Measurements from ENCODE around the gene MBD4.
A peak's percentile ranks its signal among the peaks of the same experiment; 100 is the strongest.
"Not testable (repeated sequence)": the region's sequence is repeated elsewhere in the genome, so short reads cannot be mapped to it uniquely, and the experiment has no call there.

MBD4 gene

GRCh38 chr3:129485721-129486663, 46.2 kb upstream of the MBD4 start:
- Histone ChIP-seq H3K27ac (0 out of 2 replicates have a peak overlapping the region, but pooled peaks have one; percentile 14), H3K36me3 (ENCODE audit: insufficient read depth) (no peaks in the 10 kb centered on the region), H3K79me2 (ENCODE audit: insufficient read depth, low read depth) (no peaks in the 10 kb centered on the region), H3K4me2 (0 out of 2 replicates have a peak overlapping the region, but pooled peaks have one; percentile 19), H3K4me1 (ENCODE audit: low read depth, poor library complexity, severe bottlenecking) (peaks cover 25% of the 10 kb centered on the region), H3K9ac (no peak overlapping the region), H3K27me3 (ENCODE audit: insufficient read depth, low read depth) (no peaks in the 10 kb centered on the region), H4K20me1 (ENCODE audit: insufficient read depth) (no peaks in the 10 kb centered on the region), H2AFZ (ENCODE audit: low read depth) (no peak overlapping the region), H3K4me3 (IDR thresholded peaks at IDR 0.05; ENCODE audit: insufficient read depth, low read depth, low read length) (no peak overlapping the region)
- TF ChIP-seq CTCF (conservative IDR thresholded peaks at IDR 0.05; ENCODE audit: low read depth, low read length): no peak

GRCh38 chr3:129485146-129485545, 45.4 kb upstream of the MBD4 start:
- H3K79me2 ChIP-seq (ENCODE audit: insufficient read depth, low read depth); H3K4me2 ChIP-seq; H3K4me3 ChIP-seq (IDR thresholded peaks at IDR 0.05; ENCODE audit: insufficient read depth, low read depth, low read length); H2AFZ ChIP-seq (ENCODE audit: low read depth); H3K9ac ChIP-seq; H3K36me3 ChIP-seq (ENCODE audit: insufficient read depth); H3K27ac ChIP-seq; H4K20me1 ChIP-seq (ENCODE audit: insufficient read depth); H3K27me3 ChIP-seq (ENCODE audit: insufficient read depth, low read depth): not testable (repeated sequence)
- peaks cover 16% of the 10 kb centered on the region for H3K4me1 ChIP-seq (ENCODE audit: low read depth, poor library complexity, severe bottlenecking)

- Histone ChIP-seq H3K4me2 (no peak overlapping the region), H3K36me3 (ENCODE audit: insufficient read depth) (no peaks in the 10 kb centered on the region), H4K20me1 (ENCODE audit: insufficient read depth) (no peaks in the 10 kb centered on the region), H3K79me2 (ENCODE audit: insufficient read depth, low read depth) (no peaks in the 10 kb centered on the region), H3K4me1 (ENCODE audit: low read depth, poor library complexity, severe bottlenecking) (peaks cover 14% of the 10 kb centered on the region), H2AFZ (ENCODE audit: low read depth) (no peak overlapping the region), H3K9ac (no peak overlapping the region), H3K27me3 (ENCODE audit: insufficient read depth, low read depth) (no peaks in the 10 kb centered on the region), H3K27ac (no peak overlapping the region), H3K4me3 (IDR thresholded peaks at IDR 0.05; ENCODE audit: insufficient read depth, low read depth, low read length) (no peak overlapping the region)
- no peak for TF ChIP-seq CTCF (conservative IDR thresholded peaks at IDR 0.05; ENCODE audit: low read depth, low read length)
Observed at GRCh38 chr3:129483870-129484269, 44.1 kb upstream of the MBD4 start.

- H3K9ac ChIP-seq: no peak overlapping the region
- H3K4me3 ChIP-seq (IDR thresholded peaks at IDR 0.05; ENCODE audit: insufficient read depth, low read depth, low read length): no peak overlapping the region
- H3K4me1 ChIP-seq (ENCODE audit: low read depth, poor library complexity, severe bottlenecking): peaks cover 14% of the 10 kb centered on the region
- no peaks in the 10 kb centered on the region for H3K79me2 ChIP-seq (ENCODE audit: insufficient read depth, low read depth)
- no peak overlapping the region for H3K27ac ChIP-seq
- no peaks in the 10 kb centered on the region for H3K36me3 ChIP-seq (ENCODE audit: insufficient read depth)
- peak; percentile 48 for TF ChIP-seq CTCF (conservative IDR thresholded peaks at IDR 0.05; ENCODE audit: low read depth, low read length)
- no peaks in the 10 kb centered on the region for H3K27me3 ChIP-seq (ENCODE audit: insufficient read depth, low read depth)
- H3K4me2 ChIP-seq: no peak overlapping the region
- no peaks in the 10 kb centered on the region for H4K20me1 ChIP-seq (ENCODE audit: insufficient read depth)
- H2AFZ ChIP-seq (ENCODE audit: low read depth): no peak overlapping the region
Observed at GRCh38 chr3:129482721-129483120, 43.0 kb upstream of the MBD4 start.

- H2AFZ ChIP-seq (ENCODE audit: low read depth): no peak overlapping the region
- H3K4me3 ChIP-seq (IDR thresholded peaks at IDR 0.05; ENCODE audit: insufficient read depth, low read depth, low read length): no peak overlapping the region
- H3K79me2 ChIP-seq (ENCODE audit: insufficient read depth, low read depth): no peaks in the 10 kb centered on the region
- H3K9ac ChIP-seq: no peak overlapping the region
- peaks cover 14% of the 10 kb centered on the region for H3K4me1 ChIP-seq (ENCODE audit: low read depth, poor library complexity, severe bottlenecking)
- H3K4me2 ChIP-seq: no peak overlapping the region
- no peak overlapping the region for H3K27ac ChIP-seq
- H3K36me3 ChIP-seq (ENCODE audit: insufficient read depth): no peaks in the 10 kb centered on the region
- H3K27me3 ChIP-seq (ENCODE audit: insufficient read depth, low read depth): no peaks in the 10 kb centered on the region
- H4K20me1 ChIP-seq (ENCODE audit: insufficient read depth): no peaks in the 10 kb centered on the region
- TF ChIP-seq CTCF (conservative IDR thresholded peaks at IDR 0.05; ENCODE audit: low read depth, low read length): no peak
Observed at GRCh38 chr3:129481766-129482332, 42.1 kb upstream of the MBD4 start.

- not testable (repeated sequence) for H3K9ac ChIP-seq; H3K27ac ChIP-seq; H3K4me2 ChIP-seq; H3K36me3 ChIP-seq (ENCODE audit: insufficient read depth); H3K4me3 ChIP-seq (IDR thresholded peaks at IDR 0.05; ENCODE audit: insufficient read depth, low read depth, low read length); H3K4me1 ChIP-seq (ENCODE audit: low read depth, poor library complexity, severe bottlenecking); H3K79me2 ChIP-seq (ENCODE audit: insufficient read depth, low read depth); H3K27me3 ChIP-seq (ENCODE audit: insufficient read depth, low read depth); H4K20me1 ChIP-seq (ENCODE audit: insufficient read depth); H2AFZ ChIP-seq (ENCODE audit: low read depth)
Observed at GRCh38 chr3:129481225-129481765, 41.5 kb upstream of the MBD4 start.

All from KMS-11 (cell line).